T follicular helper cell (primary cell): ENCODE data around the gene OMA1.

Source experiments
- DNase-seq: peaks from one replicate; pipeline ENCODE4 v3.0.0-alpha.2; 2020; ENCODE audit warnings: low read depth

The OMA1 gene

GRCh38 chr1:58459911-58460310 lies 86.6 kb downstream of the OMA1 start:
- DNase-seq, result no peak

GRCh38 chr1:58457023-58457635 lies 89.4 kb downstream of the OMA1 start:
- no peak for DNase-seq

- no peak for DNase-seq
Observed at GRCh38 chr1:58456470-58456869, 90.1 kb downstream of the OMA1 start.

GRCh38 chr1:58454807-58455206 lies 91.7 kb downstream of the OMA1 start:
- no peak for DNase-seq

- DNase-seq, result no peak
Observed at GRCh38 chr1:58454385-58454784, 92.1 kb downstream of the OMA1 start.

- no peak for DNase-seq
Observed at GRCh38 chr1:58451560-58452191, 94.8 kb downstream of the OMA1 start.

GRCh38 chr1:58447886-58448285 lies 98.6 kb downstream of the OMA1 start:
- DNase-seq, result no peak

- no peak for DNase-seq
Observed at GRCh38 chr1:58447042-58447441, 99.5 kb downstream of the OMA1 start.

- DNase-seq, result no peak
Observed at GRCh38 chr1:58446368-58446767, 100.2 kb downstream of the OMA1 start.

- DNase-seq, result no peak
Observed at GRCh38 chr1:58443986-58444868, 102.3 kb downstream of the OMA1 start.

- no peak for DNase-seq
Observed at GRCh38 chr1:58442114-58442513, 104.4 kb downstream of the OMA1 start.

- DNase-seq, result no peak
Observed at GRCh38 chr1:58441699-58442098, 104.8 kb downstream of the OMA1 start.

- DNase-seq, result no peak
Observed at GRCh38 chr1:58440696-58441095, 105.8 kb downstream of the OMA1 start.

- DNase-seq, result no peak
Observed at GRCh38 chr1:58439946-58440345, 106.6 kb downstream of the OMA1 start.

GRCh38 chr1:58438468-58438867 lies 108.1 kb downstream of the OMA1 start:
- DNase-seq, result no peak

- no peak for DNase-seq
Observed at GRCh38 chr1:58437623-58438022, 108.9 kb downstream of the OMA1 start.

- no peak for DNase-seq
Observed at GRCh38 chr1:58436615-58437297, 109.8 kb downstream of the OMA1 start.

- DNase-seq, result no peak
Observed at GRCh38 chr1:58435376-58435775, 111.2 kb downstream of the OMA1 start.

GRCh38 chr1:58434607-58435006 lies 111.9 kb downstream of the OMA1 start:
- no peak for DNase-seq

- DNase-seq, result no peak
Observed at GRCh38 chr1:58434181-58434580, 112.3 kb downstream of the OMA1 start.

GRCh38 chr1:58432851-58433668 lies 113.5 kb downstream of the OMA1 start:
- DNase-seq, result no peak
